MM.1S (cell line): ENCODE data around the gene NEURL1.

ENCODE experiments used
- CTCF ChIP-seq: fragments of 300-600 bp; sonication (generic); IDR thresholded peaks from 2 replicates; pipeline ENCODE4 v1.5.1; 2016; ENCODE audit warnings: antibody characterized with exemption, low read length, mixed read lengths
- EZH2 ChIP-seq: fragments of 300-600 bp; sonication (generic); optimal IDR thresholded peaks from 2 replicates; pipeline ENCODE3; 2017; ENCODE audit warnings: low read depth, mild to moderate bottlenecking, antibody characterized with exemption, low read length, mixed read lengths
- EZH2phosphoT487 ChIP-seq: fragments of 300-600 bp; sonication (generic); IDR thresholded peaks from 2 replicates; pipeline ENCODE4 v1.6.1; 2018; ENCODE audit warnings: antibody characterized with exemption, low read length

- TF ChIP-seq CTCF (no peak), EZH2phosphoT487 (no peak), EZH2 (no peak)
Observed at GRCh38 chr10:103540722-103541121, 47.2 kb downstream of the NEURL1 start.
